B cell (primary cell): ENCODE measurements around the gene MUC5AC.
"Not testable (repeated sequence)": the region's sequence is repeated elsewhere in the genome, so short reads cannot be mapped to it uniquely, and the experiment has no call there.

Source experiments
- CTCF ChIP-seq: fragments of 200-600 bp; IDR thresholded peaks from one replicate; pipeline ENCODE4 v1.8.0; 2022; ENCODE audit warnings: antibody characterized with exemption, mild to moderate bottlenecking
- EZH2 ChIP-seq: IDR thresholded peaks from 2 replicates; pipeline ENCODE4 v1.6.1; 2012; ENCODE audit warnings: borderline replicate concordance, low read depth, mild to moderate bottlenecking, moderate library complexity, low read length; ENCODE audit not compliant: insufficient read depth, poor library complexity, severe bottlenecking

- not testable (repeated sequence) for TF ChIP-seq CTCF, EZH2
Measured at GRCh38 chr11:1247026-1247425, 89.3 kb downstream of the MUC5AC start.
